Mammary epithelial cell (primary cell): ENCODE measurements around the gene SLC36A3.

Experiments
- CTCF ChIP-seq, 2 donors: IDR thresholded peaks in 1 of 2; conservative IDR thresholded peaks in 1 of 2; 2 replicates each; pipeline ENCODE4 v1.5.1; 2011 to 2012; ENCODE audit warnings: inconsistent platforms in 2 of 2, low read length in 2 of 2, mild to moderate bottlenecking in 2 of 2, control low read depth in 1 of 2, low read depth in 1 of 2; ENCODE audit not compliant: insufficient read depth in 1 of 2; ENCODE audit errors: extremely low read depth in 1 of 2
- EZH2 ChIP-seq: IDR thresholded peaks from 2 replicates; pipeline ENCODE4 v1.6.1; 2012; ENCODE audit warnings: low read length, inconsistent platforms, borderline replicate concordance

GRCh38 chr5:151310932-151311331, 7.4 kb upstream of the SLC36A3 start:
- TF ChIP-seq CTCF (conservative IDR thresholded peaks at IDR 0.05 in 1 of 2, IDR thresholded peaks at IDR 0.05 in 1 of 2; ENCODE audit: extremely low read depth in 1 of 2, insufficient read depth in 1 of 2, low read depth in 1 of 2, low read length in 2 of 2) (no peak), EZH2 (no peak)
